ENCODE measurements around the gene COX20. TPM values are rescaled to one million over a fixed set of nuclear protein-coding genes. Genes with fewer than 3 reads are reported as not detected.

Gene COX20
- total and polyA plus RNA-seq, 2 of the 13 experiments (the other 11 are each of a cell fraction or from before 2014, with no cell fraction given) = 34.4 to 95.8 TPM

DNA sequence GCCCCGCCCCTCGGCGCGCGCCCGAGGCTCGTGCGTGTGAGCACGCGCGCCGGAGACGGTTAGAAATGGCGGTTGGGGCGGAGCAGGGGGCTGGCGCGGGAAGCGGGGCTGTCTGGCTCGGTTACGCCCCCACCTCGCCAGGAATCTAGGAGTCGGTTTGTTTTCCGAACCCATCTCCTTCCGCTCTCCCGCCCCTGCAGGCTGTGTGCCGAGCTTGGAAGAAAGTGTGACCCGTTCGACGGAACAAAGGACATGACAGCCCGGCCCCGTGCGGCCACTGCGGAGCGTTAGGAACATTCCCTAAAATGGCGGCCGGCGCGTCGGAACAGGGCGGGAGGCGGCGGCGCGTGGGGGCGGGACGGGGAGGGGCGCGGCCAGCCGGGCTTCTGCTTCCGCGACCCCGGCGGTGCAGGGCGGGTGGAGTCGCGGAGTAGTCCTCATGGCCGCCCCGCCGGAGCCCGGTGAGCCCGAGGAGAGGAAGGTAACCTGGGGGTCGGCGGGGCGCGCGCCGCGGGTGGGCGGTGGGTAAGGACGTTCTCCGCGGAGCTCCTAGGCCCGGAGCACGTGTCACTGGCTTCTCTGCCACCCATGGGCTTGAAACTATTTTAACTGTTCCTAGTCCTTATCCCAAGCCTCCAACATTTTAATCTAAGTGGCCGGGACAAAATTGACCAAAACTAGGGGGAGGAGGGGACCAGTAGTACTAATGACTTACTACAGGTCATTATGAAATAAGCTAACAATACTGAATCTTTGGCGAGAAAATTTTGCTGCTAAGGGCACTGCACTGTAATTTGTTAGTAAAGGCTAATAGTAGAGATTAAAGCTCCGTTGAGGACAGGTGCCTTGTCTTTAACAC is at the start of gene COX20 (continued):
- TF ChIP-seq TBX2 (CRISPR knock-in tag; IDR thresholded peaks at IDR 0.05; ENCODE audit: borderline replicate concordance) (peak; percentile 63; the same call in 1 of the 2 replicates), POLR2A (IDR thresholded peaks at IDR 0.05; ENCODE audit: insufficient read depth in 1 of 2, low read depth in 2 of 2, low read length in 2 of 2) (peak; percentile 73 to 75; a peak in 3 of 4 replicates), ZNF569 (CRISPR knock-in tag; IDR thresholded peaks at IDR 0.05; ENCODE audit: borderline replicate concordance) (no peak), SMARCE1 (IDR thresholded peaks at IDR 0.05; ENCODE audit: borderline replicate concordance) (no peak), NCOA2 (CRISPR knock-in tag; IDR thresholded peaks at IDR 0.05) (peak; percentile 46; the same call in 1 of the 2 replicates), ZNF709 (CRISPR knock-in tag; IDR thresholded peaks at IDR 0.05) (no peak), CENPT (CRISPR knock-in tag; IDR thresholded peaks at IDR 0.05; ENCODE audit: low read depth) (no peak), SRF (IDR thresholded peaks at IDR 0.05; ENCODE audit: low read depth, low read length) (no peak), ZSCAN30 (CRISPR knock-in tag; IDR thresholded peaks at IDR 0.05) (no peak), ZMYM2 (CRISPR knock-in tag; IDR thresholded peaks at IDR 0.05) (no peak), ZNF205 (CRISPR knock-in tag; IDR thresholded peaks at IDR 0.05) (peak; percentile 14; the same call in 1 of the 2 replicates), FOSL1 (CRISPR knock-in tag; IDR thresholded peaks at IDR 0.05; ENCODE audit: borderline replicate concordance) (no peak), FOXC1 (CRISPR knock-in tag; IDR thresholded peaks at IDR 0.05; ENCODE audit: borderline replicate concordance) (no peak; the same call in 1 of the 2 replicates), MTF1 (CRISPR knock-in tag; IDR thresholded peaks at IDR 0.05) (no peak), GATAD1 (CRISPR knock-in tag; IDR thresholded peaks at IDR 0.05) (peak; percentile 30; the same call in 1 of the 2 replicates), HOXD1 (CRISPR knock-in tag; IDR thresholded peaks at IDR 0.05) (no peak), ZNF780A (CRISPR knock-in tag; IDR thresholded peaks at IDR 0.05) (peak; percentile 82; the same call in 1 of the 2 replicates), CBX5 (CRISPR knock-in tag; IDR thresholded peaks at IDR 0.05; ENCODE audit: borderline replicate concordance) (no peak), ZNF768 (CRISPR knock-in tag; IDR thresholded peaks at IDR 0.05) (peak; percentile 13; the same call in 1 of the 2 replicates), HNF4G (IDR thresholded peaks at IDR 0.05; ENCODE audit: borderline replicate concordance, low read depth, low read length) (no peak), HNF4G (CRISPR knock-in tag; IDR thresholded peaks at IDR 0.05; ENCODE audit: borderline replicate concordance, low read depth) (no peak), SP5 (CRISPR knock-in tag; IDR thresholded peaks at IDR 0.05; ENCODE audit: borderline replicate concordance, low read depth) (peak; percentile 86; the same call in 1 of the 2 replicates), ZNF253 (CRISPR knock-in tag; IDR thresholded peaks at IDR 0.05; ENCODE audit: borderline replicate concordance) (peak; percentile 39; the same call in 1 of the 2 replicates), TBL1XR1 (IDR thresholded peaks at IDR 0.05; ENCODE audit: borderline replicate concordance, low read length, partially characterized antibody) (no peak)
- TF ChIP-seq, protein P1, sequence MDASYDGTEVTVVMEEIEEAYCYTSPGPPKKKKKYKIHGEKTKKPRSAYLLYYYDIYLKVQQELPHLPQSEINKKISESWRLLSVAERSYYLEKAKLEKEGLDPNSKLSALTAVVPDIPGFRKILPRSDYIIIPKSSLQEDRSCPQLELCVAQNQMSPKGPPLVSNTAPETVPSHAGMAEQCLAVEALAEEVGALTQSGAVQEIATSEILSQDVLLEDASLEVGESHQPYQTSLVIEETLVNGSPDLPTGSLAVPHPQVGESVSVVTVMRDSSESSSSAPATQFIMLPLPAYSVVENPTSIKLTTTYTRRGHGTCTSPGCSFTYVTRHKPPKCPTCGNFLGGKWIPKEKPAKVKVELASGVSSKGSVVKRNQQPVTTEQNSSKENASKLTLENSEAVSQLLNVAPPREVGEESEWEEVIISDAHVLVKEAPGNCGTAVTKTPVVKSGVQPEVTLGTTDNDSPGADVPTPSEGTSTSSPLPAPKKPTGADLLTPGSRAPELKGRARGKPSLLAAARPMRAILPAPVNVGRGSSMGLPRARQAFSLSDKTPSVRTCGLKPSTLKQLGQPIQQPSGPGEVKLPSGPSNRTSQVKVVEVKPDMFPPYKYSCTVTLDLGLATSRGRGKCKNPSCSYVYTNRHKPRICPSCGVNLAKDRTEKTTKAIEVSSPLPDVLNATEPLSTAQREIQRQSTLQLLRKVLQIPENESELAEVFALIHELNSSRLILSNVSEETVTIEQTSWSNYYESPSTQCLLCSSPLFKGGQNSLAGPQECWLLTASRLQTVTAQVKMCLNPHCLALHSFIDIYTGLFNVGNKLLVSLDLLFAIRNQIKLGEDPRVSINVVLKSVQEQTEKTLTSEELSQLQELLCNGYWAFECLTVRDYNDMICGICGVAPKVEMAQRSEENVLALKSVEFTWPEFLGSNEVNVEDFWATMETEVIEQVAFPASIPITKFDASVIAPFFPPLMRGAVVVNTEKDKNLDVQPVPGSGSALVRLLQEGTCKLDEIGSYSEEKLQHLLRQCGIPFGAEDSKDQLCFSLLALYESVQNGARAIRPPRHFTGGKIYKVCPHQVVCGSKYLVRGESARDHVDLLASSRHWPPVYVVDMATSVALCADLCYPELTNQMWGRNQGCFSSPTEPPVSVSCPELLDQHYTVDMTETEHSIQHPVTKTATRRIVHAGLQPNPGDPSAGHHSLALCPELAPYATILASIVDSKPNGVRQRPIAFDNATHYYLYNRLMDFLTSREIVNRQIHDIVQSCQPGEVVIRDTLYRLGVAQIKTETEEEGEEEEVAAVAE (CRISPR knock-in tag; IDR thresholded peaks at IDR 0.05; ENCODE audit: borderline replicate concordance) = no peak; the same call in 1 of the 2 replicates
- TF ChIP-seq, protein P2, sequence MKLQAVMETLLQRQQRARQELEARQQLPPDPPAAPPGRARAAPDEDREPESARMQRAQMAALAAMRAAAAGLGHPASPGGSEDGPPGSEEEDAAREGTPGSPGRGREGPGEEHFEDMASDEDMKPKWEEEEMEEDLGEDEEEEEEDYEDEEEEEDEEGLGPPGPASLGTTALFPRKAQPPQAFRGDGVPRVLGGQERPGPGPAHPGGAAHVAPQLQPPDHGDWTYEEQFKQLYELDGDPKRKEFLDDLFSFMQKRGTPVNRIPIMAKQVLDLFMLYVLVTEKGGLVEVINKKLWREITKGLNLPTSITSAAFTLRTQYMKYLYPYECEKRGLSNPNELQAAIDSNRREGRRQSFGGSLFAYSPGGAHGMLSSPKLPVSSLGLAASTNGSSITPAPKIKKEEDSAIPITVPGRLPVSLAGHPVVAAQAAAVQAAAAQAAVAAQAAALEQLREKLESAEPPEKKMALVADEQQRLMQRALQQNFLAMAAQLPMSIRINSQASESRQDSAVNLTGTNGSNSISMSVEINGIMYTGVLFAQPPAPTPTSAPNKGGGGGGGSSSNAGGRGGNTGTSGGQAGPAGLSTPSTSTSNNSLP (IDR thresholded peaks at IDR 0.05; ENCODE audit: low read depth, low read length) = no peak

All from HepG2 (cell line).